H1 (cell line): Measurements from ENCODE around the gene CFAP53. TPM values are rescaled to one million over a fixed set of nuclear protein-coding genes. Genes with fewer than 3 reads are reported as not detected.

ENCODE experiments used
- JUND ChIP-seq: IDR thresholded peaks from 2 replicates; pipeline ENCODE4 v1.6.1; 2011; ENCODE audit warnings: mild to moderate bottlenecking, improper control_type of control experiment, low read length
- SIN3A ChIP-seq, 2 experiments: IDR thresholded peaks in 1 of 2; conservative IDR thresholded peaks in 1 of 2; 2 replicates each; pipeline ENCODE4 v1.6.1; 2011 to 2012; ENCODE audit warnings: low read length in 2 of 2, improper control_type of control experiment in 1 of 2, low read depth in 1 of 2, mild to moderate bottlenecking in 1 of 2
- polyA plus RNA-seq, 7 experiments: library from polyadenylated mRNA; depleted of rRNA in 3 of 7; stranded (reverse) in 5 of 7; unstranded in 2 of 7; fragments of >200 nt in 5 of 7; fragments of 200-250 nt in 2 of 7; gene quantifications; 1 replicate in 5 of 7; 2 replicates in 1 of 7; 4 replicates in 1 of 7; pipeline versions ENCODE4 v1.2.1 to v1.2.3, GENCODE V29; 2011 to 2013; ENCODE audit warnings: missing spikeins in 2 of 7, mixed read lengths in 2 of 7
- total RNA-seq: library from RNA; stranded (reverse); fragmentation: NEBNext Ultra II Directional; extraction: Animal tissue kit (Norgen Biotek cat#: 25700); gene quantifications from 2 replicates; pipeline ENCODE4 v1.2.1, GENCODE V29; 2021

CFAP53 gene
- total and polyA plus RNA-seq, 2 of the 8 experiments (the other 6 are each of a cell fraction or from before 2014, with no cell fraction given) = 0.08 to 0.30 TPM

DNA sequence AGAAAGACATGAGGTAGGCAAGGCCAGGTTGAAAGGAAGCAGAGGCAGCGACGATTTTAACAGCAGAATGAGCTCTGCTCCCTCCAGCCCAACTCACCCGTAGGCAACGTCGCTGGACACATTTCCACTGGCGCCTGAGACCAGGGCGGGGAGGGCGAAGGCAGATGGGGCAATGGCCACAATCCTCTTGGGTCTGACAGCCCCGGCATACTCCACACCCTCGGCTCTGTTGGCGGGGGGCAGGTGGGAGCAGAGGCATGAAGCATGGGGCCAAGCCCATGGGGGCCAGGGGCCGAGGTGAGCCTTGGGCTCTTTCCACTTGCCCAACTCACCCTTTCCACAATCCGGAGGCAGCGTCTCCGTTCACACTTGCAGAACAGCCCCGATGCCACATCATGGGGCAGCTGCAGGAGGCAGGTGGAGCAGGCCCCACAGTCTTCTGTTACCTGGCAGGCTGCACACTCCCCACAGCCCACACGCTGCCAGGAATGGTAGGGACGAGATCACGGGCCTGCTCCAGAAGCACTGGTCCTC, 9.3 kb upstream of the CFAP53 start (continued):
- no peak for TF ChIP-seq SIN3A (conservative IDR thresholded peaks at IDR 0.05 in 1 of 2, IDR thresholded peaks at IDR 0.05 in 1 of 2; ENCODE audit: low read depth in 1 of 2, low read length in 2 of 2)
- no peak for TF ChIP-seq JUND
- TF ChIP-seq, all 59 proteins: peak for 0
